Activated naive CD4-positive, alpha-beta T cell treated with anti-CD3 and anti-CD28 coated beads, Interleukin-2, amount 50 U/mL, for 24 hours (primary cell): Measurements from ENCODE around the gene TDRD12.
"Not testable (repeated sequence)": the region's sequence is repeated elsewhere in the genome, so short reads cannot be mapped to it uniquely, and the experiment has no call there.

Source experiments
- H3K27ac Mint-ChIP-seq: one replicate; pipeline ENCODE4 v1.8.0; 2021; ENCODE audit warnings: mild to moderate bottlenecking, mixed read lengths
- H3K27me3 Mint-ChIP-seq: one replicate; pipeline ENCODE4 v1.8.0; 2021; ENCODE audit warnings: mixed read lengths
- H3K36me3 Mint-ChIP-seq: one replicate; pipeline ENCODE4 v1.8.0; 2021; ENCODE audit warnings: mixed read lengths
- H3K4me1 Mint-ChIP-seq: one replicate; pipeline ENCODE4 v1.8.0; 2021; ENCODE audit warnings: mixed read lengths
- H3K4me3 Mint-ChIP-seq: one replicate; pipeline ENCODE4 v1.8.0; 2021; ENCODE audit warnings: mild to moderate bottlenecking, mixed read lengths
- H3K9me3 Mint-ChIP-seq: one replicate; pipeline ENCODE4 v1.8.0; 2021; ENCODE audit warnings: mixed read lengths

The TDRD12 gene

DNA sequence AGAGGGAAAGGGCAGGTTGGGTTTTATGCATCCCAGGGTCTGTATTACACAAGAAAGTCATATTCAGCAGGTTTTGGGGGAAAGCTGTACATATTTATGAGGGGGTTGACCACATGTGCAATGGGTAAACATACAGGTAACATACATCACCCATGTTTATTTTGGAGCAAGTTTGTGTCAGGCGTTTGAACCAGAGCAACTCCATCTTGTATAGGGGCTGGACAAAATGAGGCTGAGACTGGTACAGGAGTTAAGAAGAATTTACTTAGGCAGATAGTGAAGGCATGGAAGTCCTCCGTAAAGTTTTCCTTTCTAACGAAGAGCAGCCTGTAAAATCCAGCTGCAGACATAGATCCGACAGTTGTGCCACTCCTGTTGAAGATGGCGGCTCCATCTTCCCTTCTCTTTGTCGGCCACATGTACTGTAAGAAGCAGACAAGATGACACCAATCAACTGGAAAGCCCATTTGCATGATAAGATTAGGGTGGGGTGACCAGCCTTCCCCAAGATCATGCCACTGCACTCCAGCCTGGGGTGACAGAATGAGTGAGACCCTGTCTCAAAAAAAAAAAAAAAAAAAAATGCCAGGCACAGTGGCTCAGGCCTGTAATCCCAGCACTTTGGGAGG lies 32.6 kb upstream of the TDRD12 start:
- Mint-ChIP-seq H3K4me3 (no peak overlapping the region), H3K27ac (no peak overlapping the region), H3K27me3 (no peaks in the 10 kb centered on the region), H3K9me3 (no peaks in the 10 kb centered on the region), H3K4me1 (peaks cover 9% of the 10 kb centered on the region), H3K36me3 (no peaks in the 10 kb centered on the region)

DNA sequence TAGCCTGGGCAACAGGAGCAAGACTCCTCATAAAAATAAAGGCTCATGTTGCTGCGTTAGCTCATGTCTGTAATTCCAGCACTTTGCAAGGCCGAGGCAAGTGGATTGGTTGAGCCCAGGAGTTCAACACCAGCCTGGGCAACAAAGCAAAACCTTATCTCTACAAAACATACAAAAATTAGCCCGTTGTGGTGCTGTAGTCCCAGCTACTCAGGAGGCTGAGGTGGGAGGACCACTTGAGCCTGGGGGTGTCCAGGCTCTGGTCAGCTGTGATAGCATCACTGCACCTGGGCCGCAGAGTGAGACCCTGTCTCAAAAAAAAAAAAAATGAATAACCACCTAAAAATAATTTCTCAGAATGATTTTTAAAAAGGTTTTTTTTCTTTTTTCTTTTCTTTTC lies 31.9 kb upstream of the TDRD12 start:
- no peak overlapping the region for H3K27ac Mint-ChIP-seq
- no peaks in the 10 kb centered on the region for H3K9me3 Mint-ChIP-seq
- no peaks in the 10 kb centered on the region for H3K36me3 Mint-ChIP-seq
- no peaks in the 10 kb centered on the region for H3K27me3 Mint-ChIP-seq
- no peak overlapping the region for H3K4me3 Mint-ChIP-seq
- peaks cover 10% of the 10 kb centered on the region for H3K4me1 Mint-ChIP-seq

DNA sequence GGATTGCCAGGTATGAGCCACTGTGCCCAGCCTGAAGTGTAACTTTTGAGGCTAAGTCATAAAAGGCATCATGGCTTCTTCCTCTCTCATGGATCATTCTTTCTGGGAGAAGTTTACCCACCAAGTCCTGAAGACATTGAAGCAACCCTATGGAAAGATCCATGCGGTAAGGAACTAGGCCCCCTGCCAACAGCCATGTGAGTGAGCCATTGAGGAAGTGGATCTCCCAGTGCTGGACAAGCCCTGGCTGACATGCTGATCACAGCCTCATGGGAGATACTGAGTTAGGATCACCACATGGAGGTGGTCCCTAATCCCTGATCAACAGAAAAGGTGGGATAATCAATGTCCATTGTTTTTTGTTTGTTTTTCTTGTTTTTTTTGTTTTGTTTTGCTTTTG lies 31.3 kb upstream of the TDRD12 start:
- Mint-ChIP-seq H3K9me3 (no peaks in the 10 kb centered on the region), H3K27ac (no peak overlapping the region), H3K4me3 (no peak overlapping the region), H3K36me3 (peaks cover 4% of the 10 kb centered on the region), H3K27me3 (no peaks in the 10 kb centered on the region), H3K4me1 (peaks cover 16% of the 10 kb centered on the region)

DNA sequence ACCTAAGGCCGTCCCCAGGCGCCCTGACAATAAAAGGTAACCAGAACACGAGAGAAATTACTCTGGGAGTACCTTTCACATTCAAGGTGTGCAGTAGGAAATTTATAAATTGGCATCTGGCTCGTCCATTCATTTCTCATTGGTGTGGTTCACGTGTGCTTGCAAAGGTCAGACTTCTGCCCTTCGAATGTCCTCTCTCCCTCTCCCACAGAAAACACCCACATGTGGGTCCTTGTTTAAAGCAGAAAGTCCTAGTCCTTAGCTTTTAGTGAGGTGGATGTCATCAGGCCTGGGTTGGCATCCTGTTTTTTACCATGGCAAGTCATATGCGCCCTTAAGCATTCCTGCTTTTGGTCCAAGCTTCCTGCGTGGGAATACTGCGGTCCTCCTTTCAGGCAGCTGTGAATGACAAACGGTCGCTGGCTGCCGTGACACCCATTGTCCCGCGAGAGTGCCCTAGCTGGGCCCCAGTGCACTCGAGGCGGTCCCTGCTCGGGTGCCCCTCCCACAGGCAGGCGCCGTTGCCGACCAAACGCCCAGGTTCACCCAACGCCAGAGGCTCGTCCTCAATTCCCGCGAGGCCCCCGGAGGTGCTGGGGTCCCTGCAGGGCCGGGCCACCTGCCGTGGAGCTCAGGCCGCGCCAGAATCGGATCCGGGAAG lies 28.1 kb upstream of the TDRD12 start, which contains the start of gene NUDT19:
Gene NUDT19 (plus strand): TSS at position 531 of the 661 bp plus-strand sequence. CDS start 140 bp downstream, outside the sequence.
- Mint-ChIP-seq H3K36me3 (peaks cover 21% of the 10 kb centered on the region), H3K4me1 (peaks cover 46% of the 10 kb centered on the region), H3K27me3 (no peaks in the 10 kb centered on the region), H3K4me3 (peak within 1 kb of the TSS; percentile 92), H3K27ac (peak within 1 kb of the TSS; percentile 93), H3K9me3 (no peaks in the 10 kb centered on the region)

DNA sequence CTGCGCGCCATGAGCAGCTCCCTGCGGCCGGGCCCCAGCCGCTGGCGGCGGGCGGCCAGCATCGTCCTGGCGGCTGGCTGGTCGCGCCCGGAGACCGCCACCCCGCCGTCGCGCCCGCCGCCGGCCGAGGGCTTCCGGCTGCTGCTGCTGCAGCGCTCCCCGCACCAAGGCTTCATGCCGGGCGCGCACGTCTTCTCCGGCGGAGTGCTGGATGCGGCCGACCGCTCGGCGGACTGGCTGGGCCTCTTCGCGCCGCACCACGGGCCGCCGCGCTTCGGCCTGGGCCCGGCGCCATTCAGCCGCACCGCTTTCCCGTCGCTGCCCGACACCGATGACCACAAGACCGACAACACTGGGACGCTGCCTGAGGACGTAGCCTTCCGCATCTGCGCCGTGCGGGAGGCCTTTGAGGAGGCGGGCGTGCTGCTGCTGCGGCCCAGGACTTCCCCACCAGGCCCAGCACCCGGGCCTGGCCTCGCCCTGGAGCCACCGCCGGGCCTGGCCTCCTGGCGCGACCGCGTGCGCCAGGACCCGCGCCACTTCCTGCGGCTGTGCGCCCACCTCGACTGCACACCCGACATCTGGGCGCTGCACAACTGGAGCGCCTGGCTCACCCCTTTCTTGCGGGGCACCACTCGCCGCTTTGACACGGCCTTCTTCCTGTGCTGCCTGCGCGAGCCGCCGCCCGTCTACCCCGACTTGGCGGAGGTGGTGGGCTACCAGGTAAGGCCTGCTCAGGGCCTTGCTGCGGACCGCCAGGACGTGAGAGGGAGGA lies 27.4 kb upstream of the TDRD12 start:
- H3K4me3 Mint-ChIP-seq = peak overlapping the region; percentile 92
- H3K9me3 Mint-ChIP-seq = no peaks in the 10 kb centered on the region
- peaks cover 21% of the 10 kb centered on the region for H3K36me3 Mint-ChIP-seq

DNA sequence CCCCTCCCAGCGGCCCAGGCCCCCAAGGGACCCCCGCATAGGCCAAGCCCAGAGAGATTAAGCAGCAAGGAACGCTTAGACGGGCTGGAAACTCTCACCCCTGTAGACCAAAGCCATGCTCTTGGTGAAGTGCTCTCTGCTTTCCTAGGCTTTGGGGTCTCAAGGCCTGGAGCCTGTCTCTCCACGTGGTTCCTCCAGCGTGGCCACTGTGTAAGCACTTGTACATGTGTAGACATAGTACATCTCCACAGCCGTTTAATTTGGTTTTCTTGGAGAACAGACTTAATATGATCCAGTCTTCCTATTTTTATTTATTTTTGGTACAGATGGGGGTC lies 26.9 kb upstream of the TDRD12 start:
- Mint-ChIP-seq H3K36me3 (peaks cover 25% of the 10 kb centered on the region), H3K27me3 (no peaks in the 10 kb centered on the region), H3K4me1 (peaks cover 59% of the 10 kb centered on the region), H3K4me3 (peak overlapping the region; percentile 92), H3K27ac (peak overlapping the region; percentile 92), H3K9me3 (no peaks in the 10 kb centered on the region)

More for the DNA sequence above, 27.4 kb upstream of the TDRD12 start:
- peak overlapping the region; percentile 92 for H3K27ac Mint-ChIP-seq
- no peaks in the 10 kb centered on the region for H3K27me3 Mint-ChIP-seq
- H3K4me1 Mint-ChIP-seq = peaks cover 53% of the 10 kb centered on the region

DNA sequence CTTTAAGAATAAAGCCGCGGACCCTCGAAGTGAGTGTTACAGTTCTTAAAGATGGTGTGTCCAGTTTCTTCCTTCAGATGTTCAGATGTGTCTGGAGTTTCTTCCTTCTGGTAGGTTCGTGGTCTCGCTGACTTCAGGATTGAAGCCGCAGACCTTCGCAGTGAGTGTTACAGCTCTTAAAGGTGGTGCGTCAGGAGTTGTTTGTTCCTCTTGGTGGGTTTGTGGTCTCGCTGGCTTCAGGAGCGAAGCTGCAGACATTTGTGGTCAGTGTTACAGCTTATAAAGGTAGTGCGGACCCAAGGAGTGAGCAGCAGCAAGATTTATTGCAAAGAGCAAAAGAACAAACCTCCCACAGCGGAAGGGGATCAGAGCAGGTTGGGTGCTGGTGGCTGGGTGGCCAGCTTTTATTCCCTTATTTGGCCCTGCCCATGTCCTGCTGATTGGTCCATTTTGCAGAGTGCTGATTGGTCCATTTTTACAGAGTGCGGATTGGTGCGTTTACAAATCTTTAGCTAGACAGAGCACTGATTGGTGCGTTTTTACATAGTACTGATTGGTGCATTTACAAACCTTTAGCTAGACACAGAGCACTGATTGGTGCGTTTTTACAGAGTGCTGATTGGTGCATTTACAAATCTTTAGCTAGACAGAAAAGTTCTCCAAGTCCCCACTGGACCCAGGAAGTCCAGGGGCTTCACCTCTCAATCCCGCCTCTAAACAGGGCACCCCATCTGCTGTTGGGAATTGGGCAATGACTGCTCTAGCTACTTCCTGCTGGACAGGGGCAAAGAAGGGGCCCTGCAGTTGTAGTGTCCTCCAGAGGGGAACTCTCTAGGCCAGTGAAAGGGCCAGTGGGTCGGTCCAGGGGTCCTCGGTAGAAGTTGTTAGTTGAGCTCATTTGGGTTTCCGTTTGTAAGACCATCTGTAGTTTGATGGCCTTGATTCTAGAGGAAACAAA lies 26.1 kb upstream of the TDRD12 start:
- Mint-ChIP-seq H3K4me3 (peak overlapping the region; percentile 92), H3K4me1 (peaks cover 62% of the 10 kb centered on the region), H3K27ac (peak overlapping the region; percentile 92), H3K36me3 (peaks cover 31% of the 10 kb centered on the region)
- H3K9me3 Mint-ChIP-seq, H3K27me3 Mint-ChIP-seq: not testable (repeated sequence)

DNA sequence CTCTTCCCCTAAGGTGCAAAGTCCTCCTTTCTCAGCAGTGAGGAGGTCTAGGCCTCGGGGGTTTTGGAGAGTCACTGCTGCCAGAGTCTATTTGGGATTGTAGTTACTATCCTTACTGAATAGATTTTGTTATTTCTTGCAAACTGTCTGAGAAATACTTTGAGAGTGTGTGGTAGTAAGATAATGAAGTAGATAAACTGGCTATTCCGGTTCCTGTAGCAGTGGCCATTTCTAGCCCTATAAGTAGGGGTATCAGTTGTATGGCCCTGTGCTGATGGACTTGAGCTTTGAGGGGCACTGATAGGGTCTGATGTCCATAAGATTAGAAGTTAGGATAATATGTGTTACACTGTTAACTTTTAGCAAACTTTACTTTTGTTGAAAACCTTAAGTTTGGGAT lies 25.3 kb upstream of the TDRD12 start:
- H3K27ac Mint-ChIP-seq, H3K9me3 Mint-ChIP-seq, H3K27me3 Mint-ChIP-seq: not testable (repeated sequence)
- Mint-ChIP-seq H3K4me1 (peaks cover 66% of the 10 kb centered on the region), H3K4me3 (peak overlapping the region; percentile 92), H3K36me3 (peaks cover 38% of the 10 kb centered on the region)

DNA sequence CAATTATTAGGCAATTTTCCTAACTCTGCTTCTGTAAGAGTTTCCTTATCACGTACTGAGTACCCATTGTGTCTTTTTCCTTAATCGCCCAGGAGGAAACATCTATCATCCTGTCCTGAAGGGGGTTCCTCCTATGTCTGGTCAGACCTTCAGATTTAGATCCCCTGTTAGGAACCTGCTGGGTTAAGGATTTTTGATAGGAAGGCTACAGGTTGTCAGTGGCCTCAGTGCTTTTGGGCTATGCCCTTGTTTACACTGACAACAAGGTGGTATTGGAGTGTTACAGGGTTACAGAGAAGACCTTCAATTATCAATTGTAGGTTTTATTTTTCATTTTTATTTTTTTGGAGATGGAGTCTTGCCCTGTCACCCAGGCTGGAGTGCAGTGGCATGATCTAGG lies 24.7 kb upstream of the TDRD12 start:
- not testable (repeated sequence) for H3K9me3 Mint-ChIP-seq, H3K27me3 Mint-ChIP-seq, H3K27ac Mint-ChIP-seq
- Mint-ChIP-seq H3K4me1 (peaks cover 66% of the 10 kb centered on the region), H3K4me3 (peak overlapping the region; percentile 92), H3K36me3 (peaks cover 40% of the 10 kb centered on the region)

DNA sequence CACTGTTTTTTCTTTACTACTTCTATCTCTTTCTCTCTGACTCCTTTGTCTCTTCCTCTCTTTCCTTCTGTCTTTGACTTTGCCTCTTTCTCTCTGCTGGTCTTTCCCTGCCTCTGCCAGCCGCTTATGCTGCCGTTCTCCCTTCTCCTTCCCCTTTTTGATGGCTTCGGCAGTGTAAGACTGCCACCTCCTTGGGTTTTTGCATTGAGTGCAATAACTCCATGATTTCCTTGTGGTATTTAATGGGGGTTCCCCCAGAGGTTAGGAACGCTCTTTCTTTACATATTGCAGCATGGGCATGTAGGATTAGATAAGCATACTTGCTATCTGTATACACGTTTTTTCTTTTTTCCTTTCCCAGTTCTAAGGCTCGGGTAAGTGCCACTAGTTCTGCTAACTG lies 24.1 kb upstream of the TDRD12 start:
- not testable (repeated sequence) for H3K9me3 Mint-ChIP-seq, H3K27me3 Mint-ChIP-seq
- Mint-ChIP-seq H3K27ac (peak overlapping the region; percentile 18), H3K36me3 (peaks cover 41% of the 10 kb centered on the region), H3K4me3 (peak overlapping the region; percentile 82), H3K4me1 (peaks cover 66% of the 10 kb centered on the region)

DNA sequence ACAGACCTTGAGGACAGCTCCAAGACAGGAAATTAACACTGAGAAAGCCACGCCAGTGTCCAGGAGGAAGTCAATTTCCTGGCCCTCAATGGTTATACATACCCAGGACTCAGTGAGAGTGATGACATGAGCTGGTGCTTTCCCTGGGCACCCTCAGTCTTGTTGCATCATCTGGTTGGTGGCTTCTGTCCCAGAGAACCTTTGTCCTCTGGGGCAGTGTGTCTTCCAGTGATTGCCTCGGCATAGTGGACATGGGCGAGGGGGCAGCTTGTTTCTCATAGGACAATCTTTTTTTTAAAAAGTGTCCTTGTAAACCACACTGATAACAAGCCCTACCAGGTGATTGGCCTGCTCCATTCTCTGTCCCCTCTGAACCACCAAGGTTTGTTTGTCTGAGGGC lies 22.8 kb upstream of the TDRD12 start:
- peaks cover 41% of the 10 kb centered on the region for H3K36me3 Mint-ChIP-seq
- not testable (repeated sequence) for H3K9me3 Mint-ChIP-seq, H3K27me3 Mint-ChIP-seq, H3K4me3 Mint-ChIP-seq
- peaks cover 64% of the 10 kb centered on the region for H3K4me1 Mint-ChIP-seq
- peak overlapping the region; percentile 80 for H3K27ac Mint-ChIP-seq

DNA sequence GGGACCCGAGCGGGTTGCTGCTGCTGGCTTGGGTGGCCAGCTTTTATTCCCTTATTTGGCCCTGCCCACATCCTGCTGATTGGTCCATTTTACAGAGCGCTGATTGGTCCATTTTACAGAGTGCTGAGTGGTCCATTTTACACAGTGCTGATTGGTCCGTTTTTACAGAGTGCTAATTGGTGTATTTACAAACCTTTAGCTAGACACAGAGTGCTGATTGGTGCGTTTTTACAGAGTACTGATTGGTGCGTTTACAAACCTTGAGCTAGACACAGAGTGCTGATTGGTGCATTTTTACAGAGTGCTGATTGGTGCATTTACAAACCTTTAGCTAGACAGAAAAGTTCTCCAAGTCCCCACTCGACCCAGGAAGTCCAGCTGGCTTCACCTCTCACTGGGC lies 19.4 kb upstream of the TDRD12 start:
- H3K9me3 Mint-ChIP-seq, H3K27me3 Mint-ChIP-seq, H3K4me3 Mint-ChIP-seq, H3K27ac Mint-ChIP-seq: not testable (repeated sequence)
- Mint-ChIP-seq H3K36me3 (peaks cover 43% of the 10 kb centered on the region), H3K4me1 (peaks cover 49% of the 10 kb centered on the region)

DNA sequence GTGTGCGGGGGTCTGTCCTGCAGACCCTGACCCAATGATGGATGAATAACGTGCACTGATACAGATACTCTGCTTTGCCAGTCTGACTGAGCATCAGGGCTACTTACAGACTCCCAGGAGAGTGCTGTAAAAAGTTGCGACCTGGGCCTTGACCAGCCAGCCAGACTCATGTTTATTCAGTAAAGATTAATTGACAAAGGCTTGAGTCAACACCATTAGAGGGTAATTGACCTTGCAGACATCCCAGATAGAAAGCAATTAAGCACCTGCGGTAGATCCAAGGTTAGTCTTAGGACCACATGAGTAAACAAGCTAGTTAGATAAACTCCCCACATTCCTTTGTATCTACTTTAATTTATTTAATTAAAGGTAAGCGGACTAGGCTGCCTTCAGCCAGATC lies 17.6 kb upstream of the TDRD12 start:
- peaks cover 42% of the 10 kb centered on the region for H3K4me1 Mint-ChIP-seq
- no peak overlapping the region for H3K27ac Mint-ChIP-seq
- peaks cover 34% of the 10 kb centered on the region for H3K36me3 Mint-ChIP-seq

DNA sequence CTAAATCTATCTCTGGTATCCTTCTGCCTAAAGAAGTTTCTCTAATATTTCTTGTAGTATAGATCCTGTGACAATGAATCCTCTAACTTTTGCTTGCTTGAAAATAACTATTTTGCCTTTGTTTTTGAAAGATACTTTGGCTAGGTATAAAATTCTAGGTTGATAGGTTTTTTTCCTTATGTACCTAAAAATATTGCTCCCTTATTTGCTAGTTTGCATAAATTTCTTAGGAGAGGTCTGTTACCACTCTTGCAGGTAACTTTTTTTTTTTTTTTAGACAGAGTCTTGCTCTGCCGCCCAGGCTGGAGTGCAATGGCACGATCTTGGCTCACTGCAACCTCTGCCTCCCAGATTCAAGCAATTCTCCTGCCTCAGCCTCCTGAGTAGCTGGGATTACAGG lies 15.6 kb upstream of the TDRD12 start:
- H3K27ac Mint-ChIP-seq, H3K4me3 Mint-ChIP-seq, H3K9me3 Mint-ChIP-seq, H3K27me3 Mint-ChIP-seq: not testable (repeated sequence)
- Mint-ChIP-seq H3K36me3 (peaks cover 22% of the 10 kb centered on the region), H3K4me1 (peaks cover 43% of the 10 kb centered on the region)

More for the DNA sequence above, 17.6 kb upstream of the TDRD12 start:
- Mint-ChIP-seq H3K4me3 (no peak overlapping the region), H3K9me3 (no peaks in the 10 kb centered on the region), H3K27me3 (no peaks in the 10 kb centered on the region)

DNA sequence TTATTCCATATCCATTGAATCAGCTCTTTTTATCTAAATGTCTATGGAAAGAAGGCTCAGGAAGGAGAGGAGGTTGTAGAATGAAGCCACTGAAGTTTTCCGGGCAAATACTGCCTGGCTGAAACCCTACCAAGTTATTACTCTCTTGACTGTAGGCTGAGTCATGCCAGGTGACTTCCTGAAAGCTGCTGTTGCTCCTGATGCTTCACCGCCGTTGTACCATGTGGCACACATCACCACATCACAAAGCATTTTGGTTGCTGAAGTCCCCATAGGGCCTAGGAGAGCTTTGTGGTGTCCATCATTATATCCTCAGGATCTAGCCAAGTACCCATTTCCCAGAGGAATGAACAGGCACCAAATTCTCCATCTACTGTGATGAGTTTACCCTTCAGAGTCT lies 11.1 kb upstream of the TDRD12 start:
- no peaks in the 10 kb centered on the region for H3K9me3 Mint-ChIP-seq
- H3K27ac Mint-ChIP-seq = peak overlapping the region; percentile 86
- peaks cover 16% of the 10 kb centered on the region for H3K36me3 Mint-ChIP-seq
- H3K4me1 Mint-ChIP-seq = peaks cover 29% of the 10 kb centered on the region
- peak overlapping the region; percentile 11 for H3K4me3 Mint-ChIP-seq
- H3K27me3 Mint-ChIP-seq = no peaks in the 10 kb centered on the region
